ENCODE data around the gene IWS1.

DNA sequence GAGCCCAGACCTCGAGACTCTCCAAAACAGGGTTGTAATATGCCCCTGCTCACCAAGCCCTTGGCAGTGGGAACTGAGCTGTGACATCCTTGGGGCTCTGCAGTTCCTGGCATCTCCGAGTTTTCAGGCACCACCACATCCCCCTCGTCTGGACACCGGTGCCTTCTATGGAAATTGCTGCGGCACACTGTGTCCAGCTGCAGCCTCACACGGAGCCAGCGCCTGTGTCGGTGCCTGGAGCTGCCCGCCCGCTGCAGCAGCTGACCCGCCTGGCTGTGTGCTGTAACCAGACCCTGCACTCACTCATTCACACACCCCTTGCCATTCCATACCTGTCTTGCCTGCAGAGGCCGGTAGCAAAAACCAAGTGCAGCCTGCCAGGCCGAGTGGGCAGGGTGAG, 11.8 kb downstream of the IWS1 start:
- TF ChIP-seq, protein P1, sequence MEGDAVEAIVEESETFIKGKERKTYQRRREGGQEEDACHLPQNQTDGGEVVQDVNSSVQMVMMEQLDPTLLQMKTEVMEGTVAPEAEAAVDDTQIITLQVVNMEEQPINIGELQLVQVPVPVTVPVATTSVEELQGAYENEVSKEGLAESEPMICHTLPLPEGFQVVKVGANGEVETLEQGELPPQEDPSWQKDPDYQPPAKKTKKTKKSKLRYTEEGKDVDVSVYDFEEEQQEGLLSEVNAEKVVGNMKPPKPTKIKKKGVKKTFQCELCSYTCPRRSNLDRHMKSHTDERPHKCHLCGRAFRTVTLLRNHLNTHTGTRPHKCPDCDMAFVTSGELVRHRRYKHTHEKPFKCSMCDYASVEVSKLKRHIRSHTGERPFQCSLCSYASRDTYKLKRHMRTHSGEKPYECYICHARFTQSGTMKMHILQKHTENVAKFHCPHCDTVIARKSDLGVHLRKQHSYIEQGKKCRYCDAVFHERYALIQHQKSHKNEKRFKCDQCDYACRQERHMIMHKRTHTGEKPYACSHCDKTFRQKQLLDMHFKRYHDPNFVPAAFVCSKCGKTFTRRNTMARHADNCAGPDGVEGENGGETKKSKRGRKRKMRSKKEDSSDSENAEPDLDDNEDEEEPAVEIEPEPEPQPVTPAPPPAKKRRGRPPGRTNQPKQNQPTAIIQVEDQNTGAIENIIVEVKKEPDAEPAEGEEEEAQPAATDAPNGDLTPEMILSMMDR (IDR thresholded peaks at IDR 0.05): no peak
- TF ChIP-seq POLR2A (IDR thresholded peaks at IDR 0.05): no peak
